ENCODE results near the gene S100A6.
A peak's percentile ranks its signal among the peaks of the same experiment; 100 is the strongest.
"Not testable (repeated sequence)": the region's sequence is repeated elsewhere in the genome, so short reads cannot be mapped to it uniquely, and the experiment has no call there.

The S100A6 gene

DNA sequence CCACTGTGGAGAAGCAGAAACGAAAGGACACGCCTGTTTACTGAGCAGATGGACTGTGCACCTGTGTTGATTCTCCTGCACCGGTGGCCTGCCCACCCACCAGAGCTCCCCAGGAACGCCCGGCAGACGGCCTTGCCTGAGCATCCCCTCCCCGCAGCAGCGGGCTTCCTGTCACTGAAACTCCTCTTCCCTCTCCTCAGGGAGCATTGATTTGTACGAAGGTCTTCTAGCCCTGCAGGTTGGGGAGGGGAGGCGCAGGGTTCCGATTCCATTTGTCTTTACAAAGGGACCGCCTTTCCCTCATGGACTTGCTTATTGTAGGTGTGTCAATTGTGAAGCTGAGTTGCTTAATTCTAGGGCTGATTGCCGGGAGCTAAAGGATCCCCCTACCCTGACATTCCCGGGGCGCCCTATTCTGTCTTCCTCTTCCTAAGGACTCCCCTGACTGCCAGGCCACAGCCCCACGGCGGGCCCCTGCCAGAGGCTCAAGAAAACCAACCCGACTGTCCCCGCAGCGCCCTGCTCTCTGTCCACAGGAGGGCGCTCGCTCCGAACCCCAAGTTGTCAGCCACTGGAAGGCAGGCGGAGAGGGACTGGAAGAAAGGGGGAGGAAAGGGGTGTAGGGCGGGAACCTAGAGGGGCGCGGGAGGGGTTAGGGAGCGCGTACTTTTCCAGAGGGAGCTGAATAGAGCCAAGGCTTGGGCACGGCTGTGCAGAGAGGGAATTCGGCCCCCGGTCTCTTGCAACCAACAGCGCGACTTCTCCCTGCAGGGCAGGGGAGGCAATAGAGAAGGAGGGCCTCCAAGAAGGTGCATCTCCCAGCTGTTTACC, 2.8 kb downstream of the S100A6 start:
- peak in 50 of 56 donors; percentile 17 to 89 (median 57) for DNase-seq

DNA sequence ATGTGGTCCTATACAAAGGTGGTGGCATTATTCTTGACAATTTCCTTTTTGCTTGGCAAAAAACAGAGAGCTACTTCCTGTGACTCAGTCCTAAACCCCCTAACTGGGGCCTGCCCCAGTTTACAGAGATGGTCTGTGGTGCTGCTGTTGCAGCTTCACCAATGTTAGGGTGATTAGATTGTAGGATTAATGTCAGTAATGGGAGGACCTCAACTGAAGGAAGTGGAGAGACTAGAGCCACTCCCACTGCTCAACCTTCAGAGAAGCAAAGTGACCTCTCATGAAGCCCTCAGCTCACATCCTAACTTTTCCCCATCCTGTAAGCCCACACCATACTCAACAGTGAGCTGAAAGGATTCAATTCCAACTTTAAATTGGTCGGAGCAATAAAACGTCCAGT, 3.6 kb downstream of the S100A6 start:
- DNase-seq = no peak

DNA sequence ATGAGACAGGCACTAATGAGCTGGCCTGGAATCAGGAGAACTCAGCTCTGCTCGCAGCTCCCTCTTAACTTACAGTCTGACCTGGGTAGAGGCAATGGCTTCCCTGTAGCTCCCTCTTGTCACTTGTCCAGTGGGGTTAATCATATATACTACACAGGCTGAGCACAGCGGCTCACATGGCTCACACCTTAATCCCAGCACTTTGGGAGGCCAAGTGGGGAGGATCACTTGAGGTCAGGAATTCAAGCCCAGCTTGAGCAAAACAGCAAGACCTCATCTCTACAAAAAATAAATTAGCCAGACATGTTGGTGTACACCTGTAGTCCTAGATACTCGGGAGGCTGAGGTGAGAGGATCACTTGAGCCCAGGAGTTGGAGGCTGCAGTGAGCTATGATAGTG, 4.2 kb downstream of the S100A6 start:
- DNase-seq = no peak

GRCh38 chr1:153527683-153528040, 8.1 kb downstream of the S100A6 start:
- no peak for DNase-seq

- DNase-seq = no peak
Measured at GRCh38 chr1:153527023-153527682, 8.6 kb downstream of the S100A6 start.

DNA sequence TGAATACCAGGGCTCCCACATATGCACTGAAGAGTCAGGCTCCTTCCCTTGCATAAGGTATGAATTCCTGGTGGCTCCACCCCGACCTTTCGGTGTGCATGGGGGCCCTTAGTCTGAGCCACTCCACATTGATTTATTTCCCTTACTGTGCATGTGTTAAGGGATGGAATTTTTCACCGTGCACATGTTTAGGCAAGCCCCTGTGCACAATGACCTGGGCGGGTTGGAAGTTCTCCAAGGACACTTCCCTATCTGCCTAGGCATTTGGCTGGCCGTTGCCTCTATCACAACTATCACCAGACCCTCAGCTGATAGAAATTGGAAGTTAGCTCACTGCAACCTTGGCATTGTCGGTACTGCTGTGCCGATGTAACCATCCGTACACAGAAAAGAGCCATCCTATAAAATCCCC, 9.7 kb downstream of the S100A6 start:
- DNase-seq = no peak

DNA sequence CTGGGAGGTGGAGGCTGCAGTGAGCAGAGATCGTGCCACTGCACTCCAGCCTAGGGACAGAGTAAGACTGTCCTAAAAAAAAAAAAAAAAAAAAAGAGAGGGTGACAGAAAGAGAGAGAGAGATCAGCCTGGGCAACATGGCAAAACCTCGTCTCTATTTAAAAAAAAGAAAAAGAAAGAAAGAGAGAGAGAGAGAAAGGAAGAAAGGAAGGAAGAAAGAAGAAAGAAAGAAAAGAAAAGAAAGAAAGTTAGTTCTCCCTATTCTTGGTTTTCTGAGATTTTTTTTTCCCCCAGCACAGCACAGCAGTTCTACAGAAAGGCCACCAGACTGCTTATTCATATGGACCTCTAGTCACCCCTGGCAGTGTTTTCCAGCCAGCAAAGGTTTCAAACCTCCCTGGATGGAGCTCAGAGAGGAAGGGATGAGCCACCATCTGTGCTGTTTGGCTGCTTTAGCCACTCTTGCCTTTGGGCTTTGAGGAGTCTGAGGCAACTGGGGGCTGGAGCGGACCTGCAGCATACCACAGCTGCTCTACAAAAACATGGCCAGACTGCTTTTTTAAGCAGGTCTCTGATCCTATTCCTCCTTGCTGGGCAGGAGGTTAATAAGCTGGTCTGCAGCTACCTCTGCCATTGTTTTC, 10.6 kb downstream of the S100A6 start:
- DNase-seq = no peak

DNA sequence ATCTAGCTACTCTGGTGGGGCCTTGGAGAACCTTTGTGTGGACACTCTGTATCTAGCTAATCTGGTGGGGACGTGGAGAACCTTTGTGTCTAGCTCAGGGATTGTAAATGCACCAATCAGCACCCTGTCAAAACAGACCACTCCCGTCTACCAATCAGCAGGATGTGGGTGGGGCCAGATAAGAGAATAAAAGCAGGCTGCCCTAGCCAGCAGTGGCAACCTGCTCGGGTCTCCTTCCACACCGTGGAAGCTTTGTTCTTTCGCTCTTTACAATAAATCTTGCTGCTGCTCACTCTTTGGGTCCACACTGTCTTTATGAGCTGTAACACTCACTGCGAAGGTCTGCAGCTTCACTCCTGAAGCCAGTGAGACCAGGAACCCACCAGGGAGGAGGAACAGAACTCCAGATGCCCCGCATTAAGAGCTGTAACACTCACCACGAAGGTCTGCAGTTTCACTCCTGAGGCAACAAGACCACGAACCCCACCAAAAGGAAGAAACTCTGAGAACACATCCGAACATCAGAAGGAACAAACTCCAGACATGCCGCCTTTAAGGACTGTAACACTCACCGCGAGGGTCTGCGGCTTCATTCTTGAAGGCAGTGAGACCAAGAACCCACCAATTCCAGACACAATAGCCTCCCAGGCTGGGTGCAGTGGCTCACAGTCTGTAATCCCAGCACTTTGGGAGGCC, 13.3 kb downstream of the S100A6 start:
- not testable (repeated sequence) for DNase-seq

DNA sequence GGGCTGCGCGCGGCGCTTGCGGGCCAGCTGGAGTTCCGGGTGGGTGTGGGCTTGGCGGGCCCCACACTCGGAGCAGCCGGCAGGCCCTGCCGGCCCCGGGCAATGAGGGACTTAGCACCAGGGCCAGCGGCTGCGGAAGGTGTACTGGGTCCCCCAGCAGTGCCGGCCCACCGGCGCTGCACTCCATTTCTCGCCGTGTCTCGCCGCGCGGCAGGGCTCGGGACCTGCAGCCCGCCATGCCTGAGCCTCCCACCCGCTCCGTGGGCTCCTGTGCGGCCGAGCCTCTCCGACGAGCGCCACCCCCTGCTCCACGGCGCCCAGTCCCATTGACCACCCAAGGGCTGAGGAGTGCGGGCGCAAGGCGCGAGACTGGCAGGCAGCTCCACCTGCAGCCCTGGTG, 14.0 kb downstream of the S100A6 start:
- DNase-seq = not testable (repeated sequence)

- no peak for DNase-seq
Measured at GRCh38 chr1:153520818-153521476, 14.8 kb downstream of the S100A6 start.

DNA sequence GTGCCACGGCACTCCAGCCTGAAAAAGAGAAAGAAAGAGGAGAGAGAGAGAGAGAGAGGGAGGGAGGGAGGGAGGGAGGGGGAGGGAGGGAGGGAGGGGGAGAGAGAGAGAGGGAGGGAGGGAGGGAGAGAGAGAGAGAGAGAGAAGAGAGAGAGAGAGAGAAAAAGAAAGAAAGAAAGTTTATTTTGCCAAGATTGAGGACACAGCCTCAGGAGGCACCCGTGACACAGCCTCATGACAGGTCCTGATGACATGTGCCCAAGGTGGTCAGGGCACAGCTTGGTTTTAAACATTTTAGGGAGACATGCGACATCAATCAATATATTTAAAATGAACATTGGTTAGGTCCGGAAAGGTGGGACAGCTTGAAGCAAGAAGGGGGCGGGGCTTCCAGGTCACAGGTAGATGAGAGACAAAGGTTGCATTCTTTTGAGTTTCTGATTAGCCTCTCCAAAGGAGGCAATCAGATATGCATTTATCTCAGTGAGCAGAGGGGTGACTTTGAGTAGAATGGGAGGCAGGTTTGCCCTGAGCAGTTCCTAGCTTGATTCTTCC, 15.6 kb downstream of the S100A6 start:
- not testable (repeated sequence) for DNase-seq

GRCh38 chr1:153519242-153519641, 16.5 kb downstream of the S100A6 start:
- no peak for DNase-seq

- DNase-seq = no peak
Measured at GRCh38 chr1:153515504-153516394, 20.0 kb downstream of the S100A6 start.

GRCh38 chr1:153513666-153514065, 22.1 kb downstream of the S100A6 start:
- DNase-seq = no peak

GRCh38 chr1:153513023-153513422, 22.8 kb downstream of the S100A6 start:
- peak in 3 of 56 donors; percentile 1 to 14 (median 11) for DNase-seq

DNA sequence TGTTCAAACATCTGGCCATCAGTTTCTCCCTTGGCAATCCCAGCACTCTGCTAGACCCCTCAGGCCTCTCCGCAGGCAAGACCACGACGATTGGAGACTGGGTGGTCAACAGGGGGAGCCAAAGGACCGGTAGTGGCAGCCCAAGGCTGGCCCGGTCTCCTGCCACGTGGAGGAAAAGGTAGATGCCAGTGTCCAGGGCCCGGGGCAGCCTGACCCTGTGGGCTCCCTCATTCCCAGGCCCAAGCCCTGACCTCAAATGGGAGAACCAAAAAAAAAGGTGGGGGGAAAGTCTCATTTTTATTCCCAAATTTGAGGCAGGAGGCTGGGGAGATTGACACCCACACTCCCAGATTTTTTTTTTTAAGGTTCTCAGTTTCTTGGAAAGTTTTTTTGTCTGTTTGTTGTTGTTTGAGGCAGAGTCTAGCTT, 24.8 kb downstream of the S100A6 start:
- DNase-seq = peak in 49 of 56 donors; percentile 2 to 76 (median 38)

DNA sequence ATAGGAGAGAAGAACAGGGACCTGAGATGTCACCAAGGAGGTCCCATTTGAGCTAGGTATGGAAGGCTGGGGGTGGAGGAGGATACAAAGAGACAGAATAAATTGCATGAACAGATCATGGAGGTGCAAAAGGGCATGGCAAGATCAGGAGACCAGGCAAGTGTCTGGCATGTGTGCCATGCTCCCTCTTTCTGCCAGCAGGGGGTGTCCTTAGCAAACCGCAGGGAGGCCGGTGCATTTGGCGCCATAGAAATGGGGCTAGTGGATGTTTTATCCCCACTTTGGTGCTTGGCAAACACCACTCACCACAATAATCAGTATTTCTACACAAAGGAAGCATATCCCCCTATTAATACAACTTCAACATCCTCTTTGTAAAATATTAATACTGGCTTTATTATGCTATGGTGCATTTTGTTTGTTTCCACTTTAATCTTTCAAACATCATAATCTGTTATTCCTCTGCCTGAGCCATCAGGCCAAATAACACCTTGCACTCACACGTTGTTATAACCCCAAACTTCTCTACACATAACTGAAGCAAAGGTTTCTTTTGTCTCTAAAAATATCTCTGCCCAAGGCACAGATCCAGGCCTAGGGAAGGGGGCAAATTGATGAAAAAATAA, 25.9 kb downstream of the S100A6 start:
- peak in 6 of 56 donors; percentile 3 to 27 (median 14) for DNase-seq

DNA sequence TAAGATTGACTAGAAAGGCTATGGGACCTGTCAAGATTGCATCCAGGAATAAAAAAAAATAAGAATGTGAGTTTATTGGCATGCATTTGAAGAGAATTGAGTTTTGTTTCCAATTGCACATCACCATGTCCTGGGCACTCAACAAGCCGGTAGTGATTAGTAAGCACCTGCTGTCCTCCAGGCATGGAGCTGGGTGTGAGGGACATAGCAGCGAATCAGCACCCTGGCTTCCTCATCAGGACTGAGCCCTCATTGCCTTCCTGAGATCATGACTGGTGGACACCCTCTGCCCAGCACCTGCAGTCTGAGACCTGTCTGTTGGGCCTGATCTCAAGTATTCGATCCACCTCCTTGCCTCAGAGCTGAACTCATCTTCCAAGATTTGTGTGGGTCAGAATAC, 26.8 kb downstream of the S100A6 start:
- DNase-seq = no peak

- no peak for DNase-seq
Measured at GRCh38 chr1:153507926-153508583, 27.7 kb downstream of the S100A6 start.

All from nucleus accumbens (tissue), 56 donors.